NAMALWA (cell line): Measurements from ENCODE around the gene ESPL1.

Experiments used
- DNase-seq: peaks from one replicate; pipeline ENCODE4 v3.0.0-alpha.2; 2015; ENCODE audit warnings: low spot score

The ESPL1 gene

DNA sequence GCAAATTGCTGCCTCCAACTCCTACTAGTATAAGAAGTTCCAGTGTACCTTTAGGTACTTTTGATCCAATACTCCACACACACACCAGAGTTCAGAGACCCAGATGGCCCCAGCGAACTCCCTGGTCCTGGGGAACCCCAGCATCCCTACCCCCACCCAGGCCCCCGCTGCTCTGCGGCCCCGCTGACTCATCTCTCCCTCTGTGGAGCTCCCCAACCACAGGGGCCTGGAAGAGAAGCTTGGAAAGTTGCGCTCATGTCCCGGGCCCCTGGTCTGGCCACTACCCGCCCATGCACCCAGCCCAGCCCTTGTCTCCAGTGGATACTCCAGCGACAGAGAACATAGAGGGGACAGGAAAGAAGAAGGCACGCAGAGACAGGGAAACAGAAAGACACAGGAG lies 72.3 kb downstream of the ESPL1 start:
- DNase-seq, result no peak
